ENCODE measurements around the gene PPM1H.

The PPM1H gene

DNA sequence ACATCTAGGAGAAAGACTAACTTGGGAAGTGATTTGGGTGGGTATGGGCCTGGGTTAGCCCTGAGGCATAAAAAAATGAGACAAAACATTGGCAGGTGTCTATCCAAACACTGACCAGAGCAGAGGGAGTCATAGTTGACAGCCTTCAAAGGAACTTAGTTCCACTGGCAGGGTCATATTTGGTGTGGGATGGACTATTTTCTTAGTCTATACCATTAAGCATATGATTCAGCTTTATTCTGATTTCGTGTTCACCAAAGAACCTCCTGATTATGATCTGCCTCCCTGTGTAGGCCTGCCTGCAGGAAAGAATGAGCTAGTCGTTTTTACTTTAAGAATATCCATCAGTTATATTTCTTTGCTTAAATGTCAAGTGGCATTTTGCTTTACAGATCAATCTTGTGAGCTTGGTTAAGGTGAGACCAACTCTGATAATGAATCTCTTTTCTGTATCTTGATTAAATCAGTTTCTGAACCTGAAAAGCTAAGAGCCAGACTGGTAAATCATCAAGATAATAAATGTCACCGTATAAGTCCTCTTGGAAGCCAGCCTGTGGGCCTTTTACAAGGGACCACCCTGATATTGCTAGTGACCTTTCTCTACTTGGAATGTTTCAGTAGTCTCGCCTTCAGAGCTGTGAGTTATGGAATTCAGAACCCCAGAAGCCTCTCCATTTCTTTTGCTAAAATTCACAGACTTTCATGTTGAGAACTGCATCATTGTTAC, 285.4 kb downstream of the PPM1H start:
- DNase-seq (ENCODE audit: low spot score): no peak

DNA sequence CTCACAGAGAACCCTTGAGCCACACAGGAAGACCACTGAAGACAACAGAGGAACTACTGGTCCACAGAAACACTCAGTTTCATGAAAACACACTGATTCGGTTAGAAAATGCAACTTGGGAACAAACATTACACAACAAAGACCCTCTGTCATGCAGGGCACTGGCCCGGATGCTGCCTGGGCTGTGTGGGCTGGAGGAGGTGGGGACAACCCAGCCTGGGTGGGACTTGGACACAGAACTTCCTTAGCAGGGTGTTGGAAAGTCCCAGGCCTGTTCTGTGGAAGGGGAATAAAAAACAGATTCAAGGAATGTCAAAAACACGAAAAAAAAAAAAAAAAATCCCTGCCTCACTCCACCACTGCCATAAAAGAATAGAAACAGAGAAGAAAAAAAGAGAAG, 287.4 kb downstream of the PPM1H start:
- no peak for DNase-seq (ENCODE audit: low spot score)

DNA sequence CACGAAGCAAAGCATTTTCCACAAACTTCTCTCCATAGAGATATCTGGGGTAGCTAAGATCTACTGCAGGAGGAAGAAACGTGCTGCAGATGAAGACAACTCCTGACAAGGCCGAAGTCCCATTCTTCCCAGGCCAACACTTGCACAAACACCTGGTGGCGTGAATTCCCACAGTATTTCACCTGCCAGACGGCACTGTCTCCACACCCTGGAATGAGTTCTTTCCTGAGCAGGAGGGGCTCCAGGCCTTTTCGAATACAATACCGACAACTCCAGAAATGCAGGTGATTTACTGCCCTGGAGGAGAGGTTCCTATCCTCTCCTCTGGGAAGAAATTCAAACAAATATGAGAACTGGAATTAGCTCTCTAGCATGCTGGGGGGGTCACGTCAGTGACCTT, 288.4 kb downstream of the PPM1H start:
- no peak for DNase-seq (ENCODE audit: low spot score)

DNA sequence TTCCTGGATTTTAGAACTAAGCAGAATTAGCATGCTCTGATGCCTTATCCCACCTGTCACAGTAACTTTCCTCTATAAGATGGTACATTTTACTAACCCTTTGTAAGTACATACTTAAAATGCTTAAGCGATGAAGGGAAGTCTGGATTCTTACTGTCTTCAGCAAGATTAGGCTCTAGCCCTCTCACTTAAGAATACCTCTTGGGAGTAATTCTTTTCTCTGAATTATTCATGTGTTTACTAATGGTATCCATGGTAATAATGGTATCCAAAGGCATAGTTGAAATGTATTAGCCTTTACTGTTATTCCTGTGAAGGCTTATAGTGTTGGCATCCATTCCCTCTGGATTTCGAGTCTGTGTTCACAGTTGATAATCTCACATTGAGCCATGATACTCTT, 291.5 kb downstream of the PPM1H start:
- no peak for DNase-seq (ENCODE audit: low spot score)

DNA sequence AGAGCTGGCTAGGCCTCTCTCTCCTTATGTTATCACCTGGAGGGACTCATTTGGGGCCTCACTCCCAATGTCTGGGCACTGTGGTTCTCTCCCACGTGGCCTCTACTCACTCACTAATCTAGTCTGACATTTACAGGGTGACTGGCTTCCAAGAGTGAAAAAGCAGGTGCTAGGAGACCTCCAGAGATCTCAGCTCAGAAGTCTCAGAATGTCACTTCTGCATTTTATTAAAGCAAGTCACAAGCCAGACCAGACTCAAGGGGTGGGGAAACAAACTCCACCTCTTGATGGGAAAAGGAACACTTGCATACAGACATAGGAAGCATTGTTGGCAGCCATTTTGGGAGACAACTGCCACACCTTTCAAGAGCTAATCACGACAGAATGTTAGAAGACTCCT, 292.5 kb downstream of the PPM1H start:
- DNase-seq (ENCODE audit: low spot score): no peak

DNA sequence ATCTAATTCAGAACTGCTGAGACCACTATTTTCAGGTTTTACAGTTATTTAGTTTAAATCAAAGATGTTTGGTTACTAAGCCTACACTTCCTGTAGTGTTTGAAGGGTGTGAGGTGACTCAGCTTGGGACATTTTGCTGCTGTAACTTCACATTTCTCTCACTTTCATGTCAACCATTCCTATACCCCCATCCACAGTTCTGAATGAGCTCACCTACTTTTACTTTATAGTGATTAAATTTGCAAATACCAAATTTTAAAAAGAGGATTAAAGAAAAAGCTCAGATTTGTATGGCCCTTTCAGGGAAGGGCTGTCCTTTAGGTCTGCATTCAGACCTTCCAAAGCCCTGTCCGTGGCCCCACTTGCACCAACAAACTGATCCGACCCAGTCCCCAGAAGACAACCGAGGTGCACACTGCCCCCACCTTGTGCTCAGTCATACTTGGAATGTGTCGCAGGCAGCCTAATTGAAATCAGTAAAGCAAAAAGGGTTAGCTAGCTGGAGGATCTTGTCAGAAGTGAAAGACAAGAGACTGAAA, 294.0 kb downstream of the PPM1H start:
- DNase-seq (ENCODE audit: low spot score): peak; percentile 60

DNA sequence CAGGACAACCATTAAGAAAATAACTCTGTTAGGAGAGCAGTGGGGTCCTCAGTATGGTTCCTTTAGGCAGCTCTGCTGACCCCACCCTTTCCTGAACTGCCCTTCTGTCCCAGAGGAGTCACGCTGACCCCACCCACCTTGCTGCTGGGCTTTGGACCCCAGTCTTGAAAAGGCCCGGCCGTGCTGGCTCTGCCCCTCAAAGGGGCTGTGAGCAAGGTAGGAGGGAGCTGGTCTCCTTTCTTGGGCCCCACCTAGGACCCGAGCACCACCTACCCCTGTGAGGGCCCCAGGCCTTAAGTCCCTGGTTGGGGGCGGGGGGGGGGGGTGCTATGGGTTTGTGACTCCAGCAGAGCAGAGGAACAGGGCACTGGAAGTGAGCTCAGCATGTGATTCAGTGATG, 297.3 kb downstream of the PPM1H start:
- no peak for DNase-seq (ENCODE audit: low spot score)

DNA sequence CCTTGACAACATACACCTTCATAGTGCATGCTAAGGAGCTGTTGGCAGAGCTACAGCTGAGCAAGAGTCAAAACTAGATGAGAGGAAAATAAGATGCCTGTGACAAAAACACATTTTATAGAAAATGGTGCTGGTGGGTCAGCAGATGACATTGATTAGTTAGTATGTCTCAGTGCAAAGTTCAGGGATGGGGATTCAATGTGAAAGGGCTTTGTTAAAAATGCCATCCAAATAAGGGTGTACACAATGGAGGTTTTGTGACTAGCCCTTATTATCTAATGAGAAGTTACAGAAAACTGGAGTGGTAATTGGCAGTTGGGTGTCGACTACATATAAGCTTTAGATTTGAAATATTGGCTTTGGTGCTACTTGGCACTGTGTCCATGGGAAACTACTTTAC, 299.3 kb downstream of the PPM1H start:
- DNase-seq (ENCODE audit: low spot score): no peak

DNA sequence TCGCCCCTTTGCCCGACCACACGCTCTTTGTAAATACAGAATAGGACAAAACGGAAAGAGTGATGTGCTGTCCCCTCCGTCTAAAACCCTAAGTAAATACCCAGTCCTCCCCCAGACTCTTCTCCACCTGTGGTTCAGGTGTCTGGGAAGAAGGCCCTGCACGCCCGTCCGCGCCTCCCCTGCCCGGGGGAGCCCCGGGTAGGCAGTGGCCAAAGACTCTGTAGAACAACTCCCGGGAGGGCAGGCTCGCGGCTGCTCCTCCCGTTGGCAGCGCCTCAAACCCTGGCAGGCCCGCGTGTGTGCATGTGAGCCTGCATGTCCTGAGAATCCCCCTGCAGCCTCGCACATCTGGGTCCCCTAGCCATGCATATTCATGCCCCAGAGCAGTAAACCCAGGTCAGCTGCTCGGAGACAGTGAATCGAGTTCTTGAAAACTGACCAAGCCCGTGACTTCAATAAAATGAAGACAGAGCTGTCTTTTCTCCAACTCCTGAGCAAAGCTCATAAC, 302.5 kb downstream of the PPM1H start:
- DNase-seq (ENCODE audit: low spot score): no peak

DNA sequence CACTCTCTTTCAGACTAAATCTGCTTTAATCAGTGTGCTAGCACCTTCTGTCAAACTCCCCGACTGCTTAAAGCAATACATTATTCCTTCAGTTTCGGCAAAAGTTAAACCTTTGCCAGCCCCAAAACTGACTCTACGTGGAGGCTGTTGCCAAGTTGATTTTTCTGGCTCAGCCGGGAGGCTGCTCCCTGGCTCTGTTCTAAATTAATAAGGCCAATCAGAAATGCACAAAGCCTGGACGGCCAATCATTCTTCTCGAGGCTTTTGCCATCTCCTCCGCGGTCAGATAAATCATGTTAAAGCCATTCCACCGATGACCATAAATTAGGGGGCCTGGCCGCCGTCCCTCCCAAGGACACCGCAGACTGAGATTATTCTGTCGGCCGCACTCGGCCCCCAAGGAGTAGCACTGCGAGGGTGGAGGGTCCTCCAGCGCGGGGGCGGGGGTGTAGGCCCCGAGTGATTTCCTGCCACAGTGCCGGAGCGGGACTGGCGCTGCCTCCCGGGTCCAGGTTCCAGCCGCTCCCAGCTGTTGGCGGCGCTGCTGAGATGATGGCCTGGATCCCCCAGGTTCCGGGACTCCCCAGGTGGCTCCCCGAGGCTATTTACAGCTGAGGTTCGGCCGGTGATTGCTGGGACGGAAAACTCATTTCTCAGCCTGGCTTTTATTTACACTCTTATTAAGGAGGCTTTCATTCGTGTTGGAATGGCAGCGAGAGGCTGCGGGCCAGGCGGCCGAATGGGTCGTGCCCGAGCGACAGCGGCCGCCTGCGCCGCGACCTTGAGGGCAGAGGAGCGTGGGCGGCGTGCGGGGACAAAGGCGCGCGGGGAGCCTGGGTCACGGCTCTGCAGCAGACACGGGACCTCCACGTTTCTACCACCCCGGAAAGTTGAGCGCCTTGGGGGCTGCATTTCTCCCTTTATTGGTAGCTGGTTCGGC, 303.2 kb downstream of the PPM1H start:
- DNase-seq (ENCODE audit: low spot score): peak; percentile 65

DNA sequence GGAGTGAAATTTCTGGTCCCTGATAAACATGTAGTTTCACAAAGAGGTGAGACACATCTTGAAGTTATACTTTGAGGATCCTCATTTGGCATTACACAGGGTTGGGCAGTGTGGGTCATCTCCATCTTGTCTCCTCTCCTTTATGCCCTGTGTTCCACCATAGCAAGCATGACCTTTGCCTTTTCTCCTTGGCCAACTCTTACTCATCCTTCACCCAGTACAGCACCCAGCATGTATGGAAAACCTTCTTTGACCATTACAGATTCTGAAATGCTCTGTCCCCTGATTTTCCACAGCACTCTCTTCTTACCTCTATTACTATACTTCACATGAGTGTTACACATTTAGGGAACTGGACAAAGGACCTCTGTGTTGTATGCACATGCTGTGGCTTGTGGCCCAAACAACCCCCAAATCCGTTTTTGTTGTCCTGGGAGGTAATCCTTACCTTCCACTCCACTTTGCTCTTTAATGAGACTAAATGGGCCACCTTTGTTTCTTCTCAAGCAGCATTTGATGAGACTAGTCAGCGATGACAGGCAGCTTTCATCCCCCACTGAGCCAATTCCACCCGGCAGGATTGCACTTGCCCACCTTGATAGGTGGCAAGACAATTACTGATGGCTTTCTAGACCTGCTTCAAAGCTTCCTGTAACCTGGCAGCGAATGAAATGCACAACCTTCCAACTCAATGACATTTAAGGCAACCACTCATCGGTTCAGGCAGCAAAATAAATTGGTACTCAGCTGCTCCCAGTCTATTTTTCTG, 304.8 kb downstream of the PPM1H start:
- no peak for DNase-seq (ENCODE audit: low spot score)

DNA sequence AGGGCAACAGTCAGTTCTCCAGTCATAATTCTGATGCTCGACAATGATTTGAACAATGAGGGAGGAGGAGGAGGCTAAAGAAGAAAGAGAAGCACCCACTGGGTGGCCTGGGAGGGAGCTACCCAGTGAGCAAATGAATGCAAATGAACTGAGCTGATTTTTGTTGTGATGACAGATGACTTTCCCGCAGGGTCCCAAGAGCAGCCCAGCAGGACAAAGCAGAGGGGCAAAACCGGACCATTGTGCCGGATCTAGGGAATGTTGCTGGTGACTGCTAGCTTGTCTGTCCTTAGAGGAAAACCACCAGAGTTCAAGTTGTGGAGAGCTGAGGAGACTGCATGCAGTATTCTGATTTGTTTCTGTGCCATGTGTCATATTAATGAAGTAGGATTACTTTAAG, 305.5 kb downstream of the PPM1H start:
- no peak for DNase-seq (ENCODE audit: low spot score)

DNA sequence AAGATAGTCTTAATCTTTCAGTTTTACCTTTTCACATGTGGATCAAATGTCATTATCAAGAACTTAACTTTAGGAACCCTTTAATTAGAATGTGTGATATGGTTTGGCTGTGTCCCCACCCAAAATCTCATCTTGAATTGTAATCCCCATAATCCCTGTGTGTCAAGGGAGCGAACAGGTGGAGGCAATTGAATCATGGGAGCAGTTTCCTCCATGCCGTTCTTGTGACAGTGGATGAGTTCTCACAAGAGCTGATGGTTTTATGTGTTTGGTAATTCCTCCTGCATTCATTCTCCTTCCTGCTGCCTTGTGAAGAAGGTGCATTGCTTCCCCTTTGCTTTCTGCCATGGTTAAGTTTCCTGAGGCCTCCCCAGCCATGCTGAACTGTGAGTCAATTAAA, 307.8 kb downstream of the PPM1H start:
- no peak for DNase-seq (ENCODE audit: low spot score)

DNA sequence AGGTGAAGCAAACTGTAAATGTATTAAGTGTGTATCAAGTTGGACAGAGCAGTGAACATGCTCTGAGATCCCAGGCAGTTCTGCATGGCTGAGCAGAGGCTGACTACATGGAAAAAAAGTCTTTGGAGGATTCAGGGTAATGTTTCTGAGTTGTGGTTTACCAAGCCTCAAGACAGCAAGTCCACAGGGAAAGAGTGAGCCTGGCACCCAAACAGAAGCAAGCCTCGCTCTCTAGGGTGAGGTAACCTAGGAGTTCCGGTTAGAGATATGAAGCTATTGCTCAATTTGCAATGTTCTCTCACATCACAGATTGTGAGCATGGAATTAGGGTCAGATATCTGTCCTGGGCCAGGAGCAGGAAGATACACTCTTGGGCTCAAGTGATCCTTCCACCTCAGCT, 309.7 kb downstream of the PPM1H start:
- DNase-seq (ENCODE audit: low spot score): peak; percentile 89

DNA sequence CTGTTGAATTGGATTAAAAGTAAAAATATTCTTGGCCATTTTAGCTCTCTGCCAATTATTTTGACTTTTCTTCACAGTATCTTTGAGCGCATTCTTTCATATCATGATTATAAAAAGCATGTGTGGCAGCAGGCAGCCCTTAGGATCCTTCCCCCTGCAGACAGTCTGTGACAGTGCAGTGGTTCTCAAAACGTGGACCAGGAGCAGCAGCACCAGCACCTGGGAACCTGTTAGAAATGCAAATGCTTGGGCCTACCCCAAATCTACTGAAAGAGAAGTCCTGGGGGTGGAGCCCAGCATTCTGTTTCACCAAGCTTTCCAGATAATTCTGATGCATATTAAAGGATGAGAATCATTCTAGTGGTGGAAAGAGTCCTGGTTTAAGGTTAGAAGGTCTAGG, 312.8 kb downstream of the PPM1H start:
- DNase-seq (ENCODE audit: low spot score): no peak

DNA sequence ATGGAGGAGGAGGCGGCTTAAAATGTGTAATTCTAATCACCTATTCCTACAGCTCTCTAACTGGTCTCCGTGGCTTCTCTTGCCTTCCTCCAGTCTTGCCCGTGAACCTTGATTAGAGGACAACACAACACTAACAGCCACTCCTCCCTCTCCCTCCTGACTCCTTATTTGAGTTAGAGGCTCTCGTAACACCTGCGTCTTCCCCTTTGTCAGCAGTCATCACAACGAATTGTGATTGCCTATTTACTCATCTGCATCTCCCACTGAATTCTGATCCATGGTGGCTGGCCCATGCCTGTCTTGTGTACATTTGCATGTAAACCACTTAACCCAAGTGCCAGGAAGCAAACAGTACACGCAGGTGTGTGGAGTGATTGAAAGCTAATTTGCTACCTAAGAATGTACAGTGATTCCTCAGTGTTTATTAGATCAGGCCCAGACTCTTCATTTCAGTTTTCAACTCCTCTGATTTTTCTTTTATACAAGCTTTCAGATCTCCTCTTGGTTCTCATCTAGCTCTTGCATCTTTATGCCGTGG, 313.8 kb downstream of the PPM1H start:
- DNase-seq (ENCODE audit: low spot score): no peak

DNA sequence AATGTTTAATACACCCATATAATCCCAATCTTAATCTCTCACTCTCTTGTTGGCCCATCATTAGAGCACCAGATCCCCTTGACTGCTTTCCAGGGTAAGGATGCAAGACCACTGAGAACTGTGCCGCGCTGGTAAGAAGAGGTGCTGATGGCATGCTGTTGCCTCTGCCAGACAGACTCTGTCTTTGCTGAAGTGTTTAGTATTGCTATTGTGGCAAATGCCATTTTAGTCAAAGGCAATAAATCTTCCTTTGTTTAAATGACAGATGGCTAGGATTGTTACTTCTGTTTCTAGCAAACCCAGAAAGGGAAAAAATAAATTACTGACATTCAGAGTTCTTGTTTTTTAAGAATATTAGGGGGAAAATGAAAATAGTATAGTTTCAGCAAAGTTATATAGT, 316.0 kb downstream of the PPM1H start:
- DNase-seq (ENCODE audit: low spot score): no peak

DNA sequence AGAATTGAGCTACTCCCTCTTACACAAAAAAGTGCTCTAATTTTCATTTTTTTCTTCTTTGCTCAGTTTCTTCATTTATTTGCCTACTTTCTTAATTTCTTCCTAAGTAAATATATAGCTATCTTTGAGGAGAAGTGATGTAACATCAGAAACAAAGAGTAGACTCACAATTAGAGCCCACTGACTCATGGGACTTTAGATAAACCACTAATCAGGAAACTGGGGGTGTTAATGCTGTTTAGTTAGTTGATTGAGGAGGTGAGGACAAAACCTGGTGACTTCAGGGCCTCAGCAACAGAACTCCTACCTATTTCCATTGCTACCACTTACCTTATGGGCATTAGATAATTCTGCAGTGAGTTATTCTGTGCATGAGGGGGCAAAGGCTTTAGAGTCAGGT, 316.6 kb downstream of the PPM1H start:
- DNase-seq (ENCODE audit: low spot score): no peak

DNA sequence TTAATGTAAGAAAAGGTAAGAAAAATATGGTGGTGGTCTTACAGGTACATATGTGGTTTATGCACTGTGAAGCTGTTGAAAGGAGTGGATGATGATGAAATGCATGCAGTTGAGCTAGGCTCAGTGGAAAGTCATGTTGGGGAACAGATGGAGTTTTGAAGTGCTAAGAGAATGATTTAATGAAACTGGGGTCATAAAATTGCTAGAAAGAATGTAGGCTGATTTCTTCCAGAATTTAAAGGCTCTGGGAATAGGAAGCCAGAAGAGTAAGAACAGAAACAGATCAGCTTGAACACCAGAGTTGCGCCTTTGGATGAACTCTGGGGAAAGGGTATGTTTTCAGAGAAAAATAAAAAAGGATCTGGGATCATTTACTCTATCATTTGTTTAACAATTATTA, 321.9 kb downstream of the PPM1H start:
- no peak for DNase-seq (ENCODE audit: low spot score)

DNA sequence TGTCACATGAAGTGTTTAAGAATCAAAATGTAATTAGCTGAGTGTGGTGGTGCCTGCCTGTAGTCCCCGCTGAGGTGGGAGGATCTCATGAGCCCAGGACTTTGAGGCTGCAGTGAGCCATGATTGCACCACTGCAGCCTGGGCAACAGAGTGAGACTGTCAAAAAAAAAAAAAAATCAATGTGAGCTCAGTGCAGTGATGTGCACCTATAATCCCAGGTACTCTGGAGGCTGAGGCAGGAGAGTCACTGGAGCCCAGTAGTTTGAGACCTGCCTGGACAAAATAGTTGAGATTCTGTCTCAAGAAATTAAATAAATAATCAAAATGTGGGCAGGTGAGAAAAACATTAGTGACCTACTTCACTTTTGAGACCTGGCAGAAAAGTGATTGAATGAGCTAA, 328.3 kb downstream of the PPM1H start:
- peak; percentile 13 for DNase-seq (ENCODE audit: low spot score)

DNA sequence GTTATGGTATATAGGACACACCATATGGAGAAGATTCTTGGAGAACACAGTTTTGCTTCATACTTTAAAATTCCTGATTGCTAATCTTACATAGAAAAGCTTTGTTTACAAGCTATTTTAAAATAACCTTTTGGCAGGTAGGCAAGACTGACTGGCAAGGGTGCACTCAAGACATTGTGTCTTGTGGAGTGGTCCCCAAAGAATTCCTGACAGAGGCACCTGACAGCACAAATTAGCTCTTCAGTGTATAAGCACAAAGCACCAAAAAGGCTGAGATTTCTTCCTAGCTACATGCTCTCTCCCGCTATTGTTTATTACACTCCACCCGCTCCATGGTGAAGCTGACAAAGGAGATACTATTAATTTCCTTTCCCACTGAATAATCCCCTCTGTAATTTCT, 329.0 kb downstream of the PPM1H start:
- DNase-seq (ENCODE audit: low spot score): no peak

DNA sequence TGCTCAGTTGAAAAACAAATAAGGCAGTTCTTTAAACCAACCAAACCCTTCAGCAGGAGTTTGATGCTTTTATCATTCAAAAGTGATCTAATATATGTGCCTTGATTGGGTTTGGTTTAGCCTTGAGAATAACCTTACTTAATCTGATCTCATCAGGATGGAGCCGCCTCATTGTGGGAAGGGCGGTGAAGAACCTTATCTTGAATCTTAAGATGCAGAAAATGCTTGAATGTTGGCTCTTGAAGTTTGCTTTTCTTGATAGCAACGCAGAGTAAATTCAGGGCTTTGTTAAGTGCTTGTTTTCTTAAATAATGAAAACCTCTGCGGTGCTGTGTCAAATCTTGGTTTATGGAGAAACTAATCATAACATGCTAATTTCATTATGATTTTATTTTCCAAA, 330.1 kb downstream of the PPM1H start:
- DNase-seq (ENCODE audit: low spot score): peak; percentile 26

All from kidney tubule cell (primary cell).